HG02759 (cell line): Measurements from ENCODE around the gene FTCDNL1.

ENCODE experiments used
- ATAC-seq: cut with Tn5 transposase; IDR thresholded peaks from one replicate; pipeline ENCODE4 v1.9.1; 2021; ENCODE audit warnings: mild to moderate bottlenecking, moderate library complexity; ENCODE audit not compliant: unreplicated experiment

The FTCDNL1 gene

DNA sequence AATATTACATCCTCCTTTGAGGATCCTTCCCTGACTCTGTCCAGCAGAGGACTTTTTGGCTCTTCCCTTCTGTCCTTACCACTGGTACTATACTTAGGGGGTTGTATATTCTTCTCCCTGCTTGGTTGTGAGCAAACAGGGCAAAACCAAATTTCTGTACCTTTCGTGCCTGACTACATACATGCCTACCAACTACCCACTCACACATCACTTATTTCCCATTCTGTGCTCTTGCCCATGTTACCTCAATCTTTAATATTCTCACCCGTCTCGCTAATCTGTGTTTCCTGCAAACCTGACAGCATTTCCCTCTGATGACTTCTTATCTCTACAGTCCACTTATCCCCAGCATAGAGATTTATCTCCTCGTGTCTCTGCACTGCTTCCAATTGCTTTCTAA lies 58.6 kb downstream of the FTCDNL1 start:
- no peak for ATAC-seq

DNA sequence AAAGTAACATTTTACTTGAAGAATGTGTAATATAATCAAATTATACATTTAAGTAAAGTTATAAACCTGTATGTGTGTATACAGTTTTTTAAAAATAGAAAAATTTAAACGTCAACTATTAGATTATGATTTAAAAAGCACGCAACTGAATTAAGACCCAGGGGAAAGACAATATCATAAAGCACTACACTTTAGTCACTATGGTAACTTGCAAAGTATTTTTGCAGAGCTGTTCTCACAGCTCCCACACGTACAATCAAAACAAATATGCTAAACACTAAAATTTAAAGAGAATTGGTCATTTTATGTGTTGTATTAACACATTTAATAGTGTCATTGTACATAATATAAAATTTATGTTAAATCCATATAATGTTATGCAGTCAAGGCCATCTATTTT lies 59.7 kb downstream of the FTCDNL1 start:
- no peak for ATAC-seq

DNA sequence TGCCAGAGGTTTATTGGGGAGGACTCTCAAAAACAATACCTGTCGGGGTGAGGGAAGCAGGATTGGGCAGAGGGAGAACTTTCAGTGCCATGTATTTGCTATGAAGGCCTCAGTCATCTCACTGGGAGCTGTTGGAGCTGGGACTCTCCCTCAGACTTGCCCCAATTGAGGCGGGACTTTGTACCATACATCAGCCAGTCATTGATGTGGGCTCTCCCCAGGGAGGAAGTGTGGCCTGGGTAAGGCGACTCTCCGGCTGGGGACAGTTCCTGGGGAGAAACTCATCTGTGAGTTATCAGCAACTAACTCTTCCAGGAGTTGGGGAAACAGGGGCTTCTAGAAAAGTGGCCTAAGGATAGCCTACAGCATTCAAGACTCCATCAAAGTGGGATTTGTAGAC lies 66.5 kb downstream of the FTCDNL1 start:
- ATAC-seq = peak; percentile 71

DNA sequence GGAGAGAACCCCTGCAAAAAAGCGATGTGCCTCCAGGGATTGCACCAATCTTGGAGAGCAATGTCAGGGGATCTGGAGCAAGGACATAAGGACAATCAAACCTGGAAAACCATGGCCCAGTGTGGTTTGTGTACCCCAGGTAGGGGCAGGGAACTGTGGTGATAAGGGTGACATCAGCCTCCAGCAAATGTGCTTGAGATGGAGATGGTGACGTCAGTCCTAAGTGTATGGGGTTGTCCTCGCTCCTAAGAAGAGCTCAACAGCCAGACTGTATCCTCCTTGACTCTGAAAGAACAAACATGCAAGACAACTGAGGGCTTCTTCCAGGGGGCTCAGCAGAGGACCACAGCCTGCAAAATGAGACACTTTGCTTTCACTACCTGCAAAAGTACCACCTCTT lies 71.4 kb downstream of the FTCDNL1 start:
- ATAC-seq = no peak

DNA sequence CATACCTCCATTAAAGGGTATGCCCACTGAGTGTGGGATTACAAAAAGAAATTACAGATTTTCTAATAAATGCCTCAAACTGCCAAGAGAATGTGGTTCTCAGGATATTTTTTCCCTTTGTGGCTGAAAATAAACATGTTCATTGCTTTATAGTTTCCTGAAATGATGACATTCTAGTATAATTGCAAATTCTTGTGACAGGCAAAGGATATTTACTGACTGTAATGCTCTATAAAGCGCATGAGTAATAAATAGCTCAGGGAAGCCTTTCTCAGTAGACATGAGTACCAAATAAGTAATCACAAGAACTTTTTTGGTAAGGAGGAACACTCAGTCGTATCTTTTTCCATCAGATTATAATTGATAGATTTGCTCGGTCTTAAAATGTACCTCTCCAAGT lies 72.3 kb downstream of the FTCDNL1 start:
- ATAC-seq = no peak

DNA sequence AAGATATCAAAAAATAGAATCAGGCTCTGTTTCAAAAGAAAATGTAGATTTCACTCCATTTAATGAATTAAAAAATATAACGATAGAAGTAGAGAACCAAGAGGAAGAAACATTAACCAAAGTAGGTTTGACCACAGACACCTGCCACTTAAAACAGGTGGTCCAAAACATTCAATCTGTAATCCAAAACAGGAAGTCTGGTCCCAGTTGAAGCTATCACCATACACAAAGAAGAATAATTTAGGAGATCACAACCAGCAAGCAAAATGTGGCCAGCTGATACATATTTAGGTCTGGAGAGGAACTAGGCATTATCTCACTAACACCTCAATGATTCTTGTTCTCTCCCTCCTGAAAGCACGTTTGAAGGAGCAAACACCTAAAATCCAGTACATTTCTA lies 73.1 kb downstream of the FTCDNL1 start:
- no peak for ATAC-seq

DNA sequence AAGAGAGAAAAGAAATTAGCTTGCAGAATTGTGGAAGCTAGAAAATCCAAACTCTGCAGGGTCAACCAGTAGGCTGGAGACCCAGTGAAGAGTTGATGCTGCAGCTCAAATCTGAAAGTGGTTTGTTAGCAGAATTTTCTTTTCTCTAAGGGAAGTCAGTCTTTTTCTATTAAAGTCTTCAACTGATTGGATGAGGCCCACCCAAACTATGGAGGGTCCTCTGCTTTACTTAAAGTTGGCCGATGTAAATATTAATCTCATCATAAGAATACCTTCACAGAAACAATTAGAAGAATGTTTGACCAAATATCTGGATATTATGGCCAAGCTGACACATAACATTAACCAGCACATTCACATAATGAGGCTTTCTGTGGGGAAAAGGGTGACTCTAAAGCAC lies 73.7 kb downstream of the FTCDNL1 start:
- ATAC-seq = no peak

DNA sequence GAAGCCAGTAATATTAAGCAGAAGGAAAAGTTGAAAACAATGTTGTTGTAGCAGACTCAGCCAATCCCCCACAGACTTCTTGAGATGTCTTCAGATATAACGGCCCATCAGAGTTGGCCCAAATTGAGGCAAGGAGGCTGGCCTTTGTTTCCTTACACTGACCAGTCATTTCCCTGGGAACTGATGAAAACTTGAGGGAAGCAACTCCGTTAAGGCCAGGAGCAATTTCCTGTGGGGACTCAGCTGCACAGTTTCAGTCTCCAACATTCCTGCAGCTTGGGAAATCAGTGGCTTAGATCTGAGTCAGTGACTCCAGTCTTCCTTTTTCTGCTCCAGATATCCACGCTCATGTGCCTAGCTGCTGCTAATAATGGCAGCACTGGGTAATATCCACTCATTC lies 75.7 kb downstream of the FTCDNL1 start:
- no peak for ATAC-seq

DNA sequence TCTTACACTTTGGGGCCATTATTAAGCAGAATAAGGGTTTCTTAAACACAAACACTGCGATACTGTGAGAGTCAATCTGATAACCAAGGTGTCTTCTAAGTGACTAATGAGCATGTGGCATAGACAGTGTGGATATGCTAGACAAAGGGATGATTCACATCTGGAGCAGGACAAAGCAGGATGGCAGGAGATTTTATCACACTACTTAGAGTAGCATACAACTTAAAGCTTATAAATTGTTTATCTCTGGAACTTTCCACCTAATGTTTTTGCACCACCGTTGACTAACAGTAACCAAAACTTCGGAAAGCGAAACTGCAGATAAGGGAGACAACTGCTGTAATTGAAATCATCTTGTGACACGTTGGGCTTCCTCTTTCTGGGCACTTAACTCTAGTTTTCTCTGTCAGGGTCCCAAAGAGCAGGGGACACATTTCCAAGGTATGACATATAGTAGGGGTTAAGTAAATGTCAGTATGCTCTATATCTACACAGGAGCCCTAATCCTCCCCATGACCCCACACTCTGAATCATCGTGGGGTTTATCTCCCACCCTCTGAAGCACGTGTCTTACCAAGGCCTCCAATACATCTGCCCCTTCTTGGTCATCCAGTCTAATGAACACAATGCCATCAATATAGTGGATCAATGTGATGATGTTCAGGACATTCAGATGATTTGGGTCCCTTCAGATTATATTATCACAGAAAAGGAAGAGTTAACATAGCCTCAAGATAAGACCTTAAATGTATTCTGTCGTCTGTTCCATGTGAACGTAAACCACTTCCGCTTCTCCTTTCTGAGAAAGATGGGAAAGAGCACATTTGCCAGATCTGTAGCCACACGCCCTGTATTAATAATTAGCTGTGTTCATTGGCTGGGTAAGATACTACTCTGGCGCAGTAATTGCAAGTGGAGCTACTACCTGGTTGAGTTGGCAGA lies 78.7 kb downstream of the FTCDNL1 start:
- no peak for ATAC-seq

DNA sequence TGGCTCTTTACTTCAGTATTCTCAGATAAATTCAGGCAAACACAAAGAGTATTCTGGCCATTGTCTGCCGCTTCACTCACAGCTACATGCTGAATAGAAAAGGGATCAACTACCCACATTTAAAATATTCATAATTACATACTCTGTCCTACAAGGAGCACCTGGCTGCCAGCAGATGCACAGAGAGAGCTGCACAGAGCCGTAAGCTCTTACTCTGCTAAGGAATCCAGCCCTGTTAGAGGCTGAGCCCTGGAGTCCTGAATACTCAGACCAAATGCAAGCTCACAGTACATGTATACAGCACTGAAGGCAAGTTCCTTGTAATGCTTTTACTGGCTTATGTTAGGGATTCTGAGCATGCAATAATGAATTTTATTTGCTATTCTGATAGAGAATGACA lies 80.3 kb downstream of the FTCDNL1 start:
- no peak for ATAC-seq

DNA sequence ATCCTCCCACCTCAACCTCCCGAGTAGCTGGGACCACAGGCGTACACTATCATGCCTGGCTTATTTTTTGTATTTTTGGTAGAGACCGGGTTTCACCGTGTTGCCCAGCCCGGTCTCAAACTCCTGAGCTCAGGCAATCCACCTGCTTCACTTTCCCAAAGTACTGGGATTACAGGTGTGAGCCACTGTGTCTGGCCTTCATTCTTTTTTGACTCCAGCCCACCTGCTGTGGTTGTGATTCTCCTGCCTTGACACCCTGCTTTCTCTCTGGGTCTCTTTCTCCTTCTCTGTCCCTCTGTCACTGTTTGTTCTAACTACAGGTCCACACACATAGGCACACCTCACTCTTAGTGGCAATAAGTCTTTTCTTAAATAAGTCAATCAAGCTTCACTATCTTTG lies 85.3 kb downstream of the FTCDNL1 start:
- no peak for ATAC-seq

DNA sequence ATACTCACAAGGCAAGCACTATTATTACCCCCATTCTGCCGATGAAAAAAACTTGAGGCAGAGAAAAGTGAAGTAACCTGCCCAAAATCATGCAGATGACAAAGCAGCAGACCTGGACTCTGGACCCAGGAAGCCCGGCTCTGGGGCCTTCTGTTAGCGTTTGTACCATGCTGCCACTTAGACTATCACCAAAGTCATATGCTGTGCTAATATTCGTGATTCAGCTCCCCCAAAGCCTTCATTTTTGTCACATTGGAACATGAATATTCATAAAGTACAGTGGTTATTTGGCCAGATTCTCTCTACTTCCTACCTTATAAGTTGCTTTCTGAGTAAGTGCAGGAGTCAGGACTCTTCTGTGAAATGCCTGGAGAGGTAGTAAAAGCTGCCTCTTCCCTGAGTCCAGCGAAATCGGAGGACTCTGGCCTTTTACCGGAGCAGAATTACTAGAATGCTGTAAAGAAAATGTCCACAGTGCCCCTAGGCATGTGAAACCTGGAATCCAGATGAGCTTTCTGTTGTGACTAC lies 86.7 kb downstream of the FTCDNL1 start:
- ATAC-seq = no peak

DNA sequence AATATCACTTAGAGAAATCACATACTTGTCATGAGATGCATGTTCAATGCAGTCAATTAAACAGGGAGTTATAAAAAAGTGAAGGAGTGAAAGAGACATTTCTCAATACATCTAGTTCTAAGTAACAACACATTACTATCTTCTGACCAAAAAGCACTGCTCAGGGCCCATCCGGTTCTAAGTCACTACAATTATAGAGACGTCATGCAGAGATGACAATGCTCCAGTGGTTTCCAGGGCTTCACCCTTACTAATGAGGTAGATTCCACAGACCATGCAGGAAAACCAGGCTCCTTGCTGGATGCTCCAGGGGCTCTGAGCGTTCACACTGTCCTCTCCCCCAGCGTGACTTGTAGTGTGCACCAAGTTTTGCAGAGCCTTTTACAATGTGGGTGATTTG lies 88.0 kb downstream of the FTCDNL1 start:
- ATAC-seq = no peak

DNA sequence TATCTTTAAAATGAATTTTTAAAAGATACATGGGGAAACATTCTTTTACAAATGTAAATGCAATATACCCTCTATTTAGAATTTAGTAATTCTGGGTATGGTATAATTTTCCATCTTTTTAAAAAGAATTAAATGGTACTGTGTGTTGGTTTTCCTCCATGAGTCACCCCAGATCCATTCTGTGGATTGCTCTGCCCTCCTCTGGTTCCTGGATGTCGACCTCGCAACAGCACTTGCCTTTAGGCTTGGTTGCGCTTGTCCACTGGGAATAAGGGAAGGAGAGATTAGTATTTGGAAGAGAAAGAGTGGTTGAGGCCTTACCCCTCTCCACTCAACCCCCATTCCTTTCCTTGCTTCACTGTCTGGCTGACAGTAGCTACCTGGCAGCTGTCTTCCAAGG lies 90.4 kb downstream of the FTCDNL1 start:
- no peak for ATAC-seq

DNA sequence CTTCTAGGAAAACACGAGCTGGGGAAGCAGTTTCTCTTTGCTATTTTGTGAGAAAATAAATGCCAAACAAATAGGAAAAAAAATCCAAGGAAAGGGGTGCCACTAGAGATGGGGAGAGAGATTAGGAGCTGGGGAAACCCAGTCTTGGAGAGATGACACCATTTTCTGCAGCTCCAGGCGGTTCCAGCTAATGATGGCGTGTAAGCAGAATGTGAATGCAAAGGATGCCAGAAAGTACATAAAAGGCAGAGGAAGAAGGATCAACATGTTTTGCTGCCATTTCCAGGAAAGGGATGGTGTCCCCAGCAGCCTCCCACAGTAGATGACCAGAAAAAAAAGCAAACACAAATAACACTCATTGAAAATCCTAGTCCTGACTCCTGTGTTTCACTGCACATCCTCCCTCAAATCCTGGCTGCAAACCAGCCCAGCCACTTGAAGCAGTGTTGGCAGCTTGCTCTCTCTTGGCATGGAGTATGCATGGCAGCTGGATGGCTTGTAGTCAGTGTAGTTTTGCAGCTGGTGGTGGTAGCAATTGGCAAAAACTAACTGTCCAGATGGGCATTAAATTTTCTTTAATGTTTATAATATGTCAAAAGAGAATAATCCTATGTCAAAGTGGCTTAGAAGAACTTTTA lies 93.6 kb downstream of the FTCDNL1 start:
- no peak for ATAC-seq

DNA sequence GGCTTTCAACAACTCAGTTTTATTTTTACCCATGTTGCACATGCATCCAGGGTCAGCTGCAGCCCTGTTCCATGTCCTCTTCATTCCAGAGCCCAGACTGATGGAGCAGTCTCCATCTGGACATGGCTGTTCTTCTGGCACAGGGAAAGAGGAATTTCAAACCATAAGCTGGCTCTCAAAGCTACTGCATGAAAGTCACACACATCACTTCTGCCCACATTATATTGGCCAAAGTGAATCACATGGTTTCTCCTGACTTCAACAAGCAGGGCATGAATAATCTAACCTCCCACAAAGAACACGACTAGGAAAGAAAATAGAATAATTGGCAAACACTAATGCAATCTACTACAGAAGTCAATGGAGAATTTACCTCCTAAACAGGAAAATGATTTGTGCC lies 94.2 kb downstream of the FTCDNL1 start:
- ATAC-seq = no peak

DNA sequence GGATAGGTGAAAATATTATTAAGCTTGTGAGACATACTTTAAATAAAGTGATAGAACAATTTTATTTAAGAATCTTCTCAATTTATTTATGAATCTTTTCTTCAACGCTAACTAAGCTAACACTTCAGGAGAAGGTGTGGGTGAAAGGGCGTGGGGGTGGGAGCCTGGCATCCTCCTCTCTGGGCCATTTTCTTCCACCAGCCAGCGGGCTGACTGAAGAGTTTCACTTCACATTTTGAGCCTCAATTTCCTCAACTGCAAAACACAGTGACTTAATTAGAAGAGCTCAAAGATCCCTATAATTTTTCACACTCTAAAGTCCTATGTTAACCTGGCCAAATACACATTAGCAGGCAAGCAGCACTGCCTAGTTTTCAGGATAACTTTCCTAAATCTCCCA lies 94.8 kb downstream of the FTCDNL1 start:
- no peak for ATAC-seq

DNA sequence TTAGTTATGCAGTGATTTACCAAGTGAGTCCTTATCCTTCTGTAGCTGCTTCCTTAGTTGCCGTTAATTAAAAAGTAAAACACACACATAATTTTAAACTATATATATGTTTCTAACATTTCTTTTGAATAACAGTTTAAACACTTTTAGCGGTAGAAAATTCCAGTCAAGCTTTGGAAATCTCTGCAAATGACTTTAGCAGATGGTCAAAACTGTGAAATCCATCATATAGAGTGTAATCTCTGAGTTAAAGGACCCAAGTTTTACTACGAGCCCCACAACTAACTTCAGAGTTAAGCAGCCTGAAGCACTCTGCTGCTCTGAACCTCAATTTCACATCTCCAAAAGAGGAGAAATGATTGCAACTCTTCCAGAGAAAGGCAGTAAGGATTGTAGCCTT lies 96.2 kb downstream of the FTCDNL1 start:
- ATAC-seq = no peak

DNA sequence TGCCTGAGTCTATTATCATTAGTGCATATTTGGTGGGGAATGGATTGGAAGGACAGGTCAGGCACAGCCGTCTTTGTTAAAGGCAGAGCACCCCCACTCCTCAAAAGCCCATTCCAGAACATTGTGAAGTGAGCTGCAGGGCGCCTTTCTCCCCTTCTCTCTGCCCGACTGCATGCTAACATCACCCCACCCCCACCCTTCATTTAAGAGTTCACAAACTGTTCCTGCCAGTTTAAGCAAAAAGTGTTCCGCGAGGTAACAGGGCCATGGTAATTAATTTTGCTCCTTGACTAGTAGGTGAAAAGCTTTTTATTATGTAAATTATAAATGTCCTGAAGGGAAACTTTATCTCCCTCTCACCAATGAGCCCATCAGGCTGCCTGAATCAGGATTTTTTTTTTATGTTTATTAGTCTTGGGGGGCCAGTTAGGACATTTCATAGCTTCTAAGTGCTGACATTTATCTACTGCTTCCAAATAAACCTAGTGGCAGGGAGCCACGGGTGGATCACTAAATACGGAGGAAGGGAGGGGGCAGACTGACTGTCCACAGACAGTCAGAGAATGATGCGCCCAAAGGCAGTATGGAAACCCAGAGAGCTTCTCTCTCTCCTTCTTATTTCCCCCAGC lies 99.4 kb downstream of the FTCDNL1 start:
- no peak for ATAC-seq

DNA sequence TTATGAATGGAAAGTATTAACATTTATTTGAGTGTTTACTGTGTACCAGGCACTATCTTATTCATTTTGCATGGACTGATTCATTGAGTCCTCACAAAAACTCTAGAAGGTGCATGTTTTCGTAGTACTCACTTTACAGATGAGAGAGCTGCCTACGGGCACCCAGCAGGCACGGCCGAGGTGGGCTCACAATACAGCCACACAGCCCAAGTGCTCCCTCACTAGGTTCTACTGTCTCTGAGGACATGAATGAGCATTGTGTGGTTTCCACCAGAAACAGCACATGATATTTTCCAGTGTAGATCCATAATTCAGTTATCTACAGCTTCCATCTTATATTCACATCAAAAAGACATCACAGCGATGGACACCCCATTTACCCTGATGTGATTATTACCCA lies 101.4 kb downstream of the FTCDNL1 start:
- no peak for ATAC-seq

DNA sequence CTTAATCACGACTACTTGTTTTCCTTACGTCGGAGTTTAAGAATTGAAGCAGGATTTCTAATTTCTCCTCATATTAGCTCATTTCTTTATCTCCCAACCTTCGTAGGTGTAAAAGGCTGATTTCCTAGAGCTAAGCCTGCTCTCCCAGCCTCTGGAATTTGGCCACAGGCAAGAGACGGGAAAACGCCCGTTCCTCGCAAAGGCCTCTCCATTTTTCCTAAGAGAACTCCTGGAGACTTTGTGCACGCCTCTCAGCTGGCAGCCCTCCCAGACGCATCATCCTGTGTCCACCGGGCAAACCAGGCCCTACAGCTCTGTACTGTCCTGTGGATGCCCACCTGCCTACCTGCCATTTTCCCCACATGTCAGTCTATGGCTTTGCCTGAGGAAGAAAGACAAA lies 106.3 kb downstream of the FTCDNL1 start:
- ATAC-seq = no peak

DNA sequence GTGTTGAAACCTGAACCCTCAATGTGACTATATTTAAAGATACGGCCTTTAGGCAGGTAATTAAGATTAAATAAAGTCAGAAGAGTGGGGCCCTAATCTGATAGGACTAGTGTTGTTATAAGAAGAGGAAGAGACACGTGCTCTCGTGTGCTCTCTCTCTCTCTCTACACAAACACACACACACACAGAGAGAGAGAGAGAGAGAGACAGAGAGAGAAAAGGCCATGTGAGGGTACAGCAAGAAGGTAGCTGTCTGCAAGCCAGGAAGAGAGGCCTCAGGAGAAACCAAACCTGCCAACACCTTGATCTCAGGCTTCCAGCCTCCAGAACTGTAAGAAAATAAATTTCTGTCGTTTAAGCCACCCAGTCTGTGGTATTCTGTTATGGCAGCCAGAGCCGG lies 106.7 kb downstream of the FTCDNL1 start:
- no peak for ATAC-seq
